ENCODE results near the gene AIFM3. TPM values are rescaled to one million over a fixed set of nuclear protein-coding genes. Genes with fewer than 3 reads are reported as not detected.
A peak's percentile ranks its signal among the peaks of the same experiment; 100 is the strongest.
"Not testable (repeated sequence)": the region's sequence is repeated elsewhere in the genome, so short reads cannot be mapped to it uniquely, and the experiment has no call there.

The AIFM3 gene
- total and polyA plus RNA-seq, 4 donors = 0.38 to 1.1 (median 0.63) TPM

- peaks cover 0 to 3% (median under 1%) of the 10 kb centered on the region in 4 donors for H3K36me3 ChIP-seq (ENCODE audit: control insufficient read depth in 4 of 4, insufficient read depth in 3 of 4, low read depth in 1 of 4, low read length in 3 of 4)
- H3K4me3 ChIP-seq (ENCODE audit: low read depth in 1 of 3, low read length in 3 of 3) = no peak overlapping the region
- DNase-seq (ENCODE audit: low spot score) = no peak
- no peaks in the 10 kb centered on the region for H3K27me3 ChIP-seq (ENCODE audit: control insufficient read depth in 4 of 4, insufficient read depth in 4 of 4, low read length in 3 of 4)
- no peak overlapping the region for H3K9ac ChIP-seq (ENCODE audit: low read depth in 1 of 2, low read length in 2 of 2)
- no peak for TF ChIP-seq ATF3 (IDR thresholded peaks at IDR 0.05)
- TF ChIP-seq HNF4A (conservative IDR thresholded peaks at IDR 0.05) = peak; percentile 51 to 76
- WGBS = 91% methylated on average over 4 of the region's 4 CpGs
- peaks cover 9 to 52% (median 43%) of the 10 kb centered on the region in 4 donors for H3K4me1 ChIP-seq (ENCODE audit: control insufficient read depth in 4 of 4, insufficient read depth in 4 of 4, low read length in 3 of 4)
- H3K27ac ChIP-seq (ENCODE audit: low read depth in 1 of 2, low read length in 2 of 2) = no peak overlapping the region
- H3K9me3 ChIP-seq (ENCODE audit: control insufficient read depth in 4 of 4, low read length in 3 of 4) = no peaks in the 10 kb centered on the region
These were observed 26.1 kb upstream of the AIFM3 start for GRCh38 chr22:20940904-20941385.

- 86% methylated on average over 7 of the region's 7 CpGs for WGBS
- not testable (repeated sequence) for H3K27ac ChIP-seq (ENCODE audit: low read depth in 1 of 2, low read length in 2 of 2); H3K4me3 ChIP-seq (ENCODE audit: low read depth in 1 of 3, low read length in 3 of 3); H3K27me3 ChIP-seq (ENCODE audit: control insufficient read depth in 4 of 4, insufficient read depth in 4 of 4, low read length in 3 of 4); H3K9ac ChIP-seq (ENCODE audit: low read depth in 1 of 2, low read length in 2 of 2); DNase-seq (ENCODE audit: low spot score); H3K36me3 ChIP-seq (ENCODE audit: control insufficient read depth in 4 of 4, insufficient read depth in 3 of 4, low read depth in 1 of 4, low read length in 3 of 4); H3K9me3 ChIP-seq (ENCODE audit: control insufficient read depth in 4 of 4, low read length in 3 of 4)
- peaks cover 4 to 54% (median 34%) of the 10 kb centered on the region in 4 donors for H3K4me1 ChIP-seq (ENCODE audit: control insufficient read depth in 4 of 4, insufficient read depth in 4 of 4, low read length in 3 of 4)
These were observed 24.7 kb upstream of the AIFM3 start for GRCh38 chr22:20942203-20942902.

- no peak for DNase-seq (ENCODE audit: low spot score)
- Histone ChIP-seq H3K9ac (ENCODE audit: low read depth in 1 of 2, low read length in 2 of 2) (no peak overlapping the region), H3K27ac (ENCODE audit: low read depth in 1 of 2, low read length in 2 of 2) (no peak overlapping the region), H3K4me1 (ENCODE audit: control insufficient read depth in 4 of 4, insufficient read depth in 4 of 4, low read length in 3 of 4) (peaks cover 4 to 53% (median 32%) of the 10 kb centered on the region in 4 donors), H3K4me3 (ENCODE audit: low read depth in 1 of 3, low read length in 3 of 3) (no peak overlapping the region), H3K36me3 (ENCODE audit: control insufficient read depth in 4 of 4, insufficient read depth in 3 of 4, low read depth in 1 of 4, low read length in 3 of 4) (peaks cover 0 to 1% (median 0%) of the 10 kb centered on the region in 4 donors), H3K27me3 (ENCODE audit: control insufficient read depth in 4 of 4, insufficient read depth in 4 of 4, low read length in 3 of 4) (no peaks in the 10 kb centered on the region), H3K9me3 (ENCODE audit: control insufficient read depth in 4 of 4, low read length in 3 of 4) (no peaks in the 10 kb centered on the region)
- WGBS = 96% methylated on average over 8 of the region's 8 CpGs
- TF ChIP-seq EGR1 (IDR thresholded peaks at IDR 0.05; ENCODE audit: low read depth in 2 of 2) (no peak), FOXA1 (IDR thresholded peaks at IDR 0.05) (no peak), YY1 (IDR thresholded peaks at IDR 0.05) (no peak), MAX (IDR thresholded peaks at IDR 0.05) (no peak), GABPA (IDR thresholded peaks at IDR 0.05 in 1 of 2, conservative IDR thresholded peaks at IDR 0.05 in 1 of 2) (no peak), HNF4A (conservative IDR thresholded peaks at IDR 0.05) (no peak), ATF3 (IDR thresholded peaks at IDR 0.05) (no peak), HNF4G (IDR thresholded peaks at IDR 0.05) (no peak), SP1 (IDR thresholded peaks at IDR 0.05) (no peak), JUND (IDR thresholded peaks at IDR 0.05) (no peak), FOXA2 (IDR thresholded peaks at IDR 0.05) (no peak), NR2F2 (IDR thresholded peaks at IDR 0.05) (no peak), CTCF (IDR thresholded peaks at IDR 0.05; ENCODE audit: low read depth, low read length, missing input control) (no peak), REST (IDR thresholded peaks at IDR 0.05) (no peak), RXRA (IDR thresholded peaks at IDR 0.05) (no peak)
These were observed 23.7 kb upstream of the AIFM3 start for GRCh38 chr22:20943104-20943933.

Measured in liver (tissue), 9 donors.